H9 (cell line): ENCODE results near the gene UBA5. TPM values are rescaled to one million over a fixed set of nuclear protein-coding genes. Genes with fewer than 3 reads are reported as not detected.

Experiments
- DNase-seq: peaks from one replicate; pipeline ENCODE4 v3.0.0-alpha.2; 2017
- H2AFZ ChIP-seq: one replicate; pipeline ENCODE4 v1.6.1; 2013; ENCODE audit warnings: mild to moderate bottlenecking, low read length, control low read depth, moderate library complexity
- H2AK5ac ChIP-seq: 2 replicates; pipeline ENCODE4 v1.6.1; 2013; ENCODE audit warnings: low read length, control low read depth, mixed read lengths; ENCODE audit not compliant: insufficient read length
- H2BK120ac ChIP-seq: one replicate; pipeline ENCODE4 v1.6.1; 2013; ENCODE audit warnings: low read depth, mild to moderate bottlenecking, low read length, control low read depth, inconsistent platforms; ENCODE audit not compliant: poor library complexity, severe bottlenecking
- H2BK12ac ChIP-seq: 2 replicates; pipeline ENCODE4 v1.6.1; 2013; ENCODE audit warnings: low read length, control low read depth, mixed read lengths, low read depth; ENCODE audit not compliant: insufficient read length
- H2BK15ac ChIP-seq: 2 replicates; pipeline ENCODE4 v1.6.1; 2013; ENCODE audit warnings: low read depth, low read length, control low read depth
- H2BK20ac ChIP-seq: one replicate; pipeline ENCODE4 v1.6.1; 2013; ENCODE audit warnings: low read depth, mild to moderate bottlenecking, low read length, control low read depth, inconsistent platforms; ENCODE audit not compliant: poor library complexity, severe bottlenecking
- H2BK5ac ChIP-seq: 2 replicates; pipeline ENCODE4 v1.6.1; 2013; ENCODE audit warnings: low read length, control low read depth, mixed read lengths; ENCODE audit not compliant: insufficient read length
- H3K14ac ChIP-seq: 2 replicates; pipeline ENCODE4 v1.6.1; 2013; ENCODE audit warnings: low read length, control low read depth; ENCODE audit not compliant: insufficient read depth
- H3K18ac ChIP-seq: 2 replicates; pipeline ENCODE4 v1.6.1; 2013; ENCODE audit warnings: low read depth, mild to moderate bottlenecking, mixed read lengths, low read length, control low read depth; ENCODE audit not compliant: insufficient read length
- H3K23ac ChIP-seq: 2 replicates; pipeline ENCODE4 v1.6.1; 2013; ENCODE audit warnings: low read length, control low read depth, mixed read lengths, low read depth; ENCODE audit not compliant: insufficient read length
- H3K23me2 ChIP-seq: 2 replicates; pipeline ENCODE4 v1.6.1; 2013; ENCODE audit warnings: low read depth, mild to moderate bottlenecking, mixed read lengths, low read length, control low read depth; ENCODE audit not compliant: insufficient read length, poor library complexity, severe bottlenecking
- H3K27ac ChIP-seq: 2 replicates; pipeline ENCODE4 v1.5.1; 2013; ENCODE audit warnings: low read length, control low read depth, mixed read lengths, low read depth; ENCODE audit not compliant: insufficient read length
- H3K27me3 ChIP-seq: 2 replicates; pipeline ENCODE4 v1.6.1; 2013; ENCODE audit warnings: low read length, control low read depth, inconsistent platforms; ENCODE audit not compliant: insufficient read depth
- H3K4ac ChIP-seq: 2 replicates; pipeline ENCODE4 v1.6.1; 2013; ENCODE audit warnings: low read depth, mild to moderate bottlenecking, control low read depth, inconsistent platforms, low read length, moderate library complexity
- H3K4me1 ChIP-seq: 2 replicates; pipeline ENCODE4 v1.6.1; 2013; ENCODE audit warnings: low read length, control low read depth, inconsistent platforms; ENCODE audit not compliant: insufficient read depth
- H3K4me2 ChIP-seq: 2 replicates; pipeline ENCODE4 v1.6.1; 2013; ENCODE audit warnings: low read length, control low read depth, mixed read lengths; ENCODE audit not compliant: insufficient read length, insufficient read depth
- H3K56ac ChIP-seq: 2 replicates; pipeline ENCODE4 v1.6.1; 2013; ENCODE audit warnings: low read depth, mild to moderate bottlenecking, mixed read lengths, low read length, control low read depth; ENCODE audit not compliant: insufficient read length
- H3K79me1 ChIP-seq: 2 replicates; pipeline ENCODE4 v1.6.1; 2013; ENCODE audit warnings: low read depth, mild to moderate bottlenecking, moderate library complexity, low read length, control low read depth, inconsistent platforms; ENCODE audit not compliant: insufficient read depth, poor library complexity, severe bottlenecking
- H3K79me2 ChIP-seq: 2 replicates; pipeline ENCODE4 v1.6.1; 2013; ENCODE audit warnings: low read length, control low read depth, inconsistent platforms; ENCODE audit not compliant: insufficient read depth
- H3K9ac ChIP-seq: 2 replicates; pipeline ENCODE4 v1.6.1; 2013; ENCODE audit warnings: low read length, control low read depth, mixed read lengths; ENCODE audit not compliant: insufficient read length; ENCODE audit errors: extremely low read depth
- H3K9me3 ChIP-seq: one replicate; pipeline ENCODE4 v1.6.1; 2013; ENCODE audit warnings: low read depth, low read length, inconsistent platforms; ENCODE audit not compliant: control insufficient read depth
- H3T11ph ChIP-seq: one replicate; pipeline ENCODE4 v1.6.1; 2013; ENCODE audit warnings: mild to moderate bottlenecking, low read length, control low read depth, inconsistent platforms
- H4K20me1 ChIP-seq: one replicate; pipeline ENCODE4 v1.6.1; 2013; ENCODE audit not compliant: control insufficient read depth, insufficient read length, insufficient read depth
- H4K5ac ChIP-seq: 2 replicates; pipeline ENCODE4 v1.6.1; 2013; ENCODE audit warnings: low read depth, mild to moderate bottlenecking, mixed read lengths, low read length, control low read depth; ENCODE audit not compliant: insufficient read length
- H4K8ac ChIP-seq: replicated peaks from 2 replicates; pipeline ENCODE4 v1.6.1; 2013; ENCODE audit warnings: low read length, control low read depth, mixed read lengths, low read depth; ENCODE audit not compliant: insufficient read length
- H4K91ac ChIP-seq: 2 replicates; pipeline ENCODE4 v1.6.1; 2013; ENCODE audit warnings: low read depth, mild to moderate bottlenecking, moderate library complexity, mixed read lengths, low read length, control low read depth; ENCODE audit not compliant: insufficient read length
- H3K27ac Mint-ChIP-seq, 3 experiments: 2 replicates in 2 of 3; 3 replicates in 1 of 3; pipeline ENCODE4 v1.8.0; 2020 to 2021; ENCODE audit warnings: mixed read lengths in 3 of 3, mild to moderate bottlenecking in 1 of 3, moderate library complexity in 1 of 3
- H3K27me3 Mint-ChIP-seq: 2 replicates; pipeline ENCODE4 v1.8.0; 2021; ENCODE audit warnings: low read depth, mild to moderate bottlenecking, moderate library complexity, mixed read lengths
- H3K36me3 Mint-ChIP-seq, 3 experiments: 2 replicates in 2 of 3; 3 replicates in 1 of 3; pipeline ENCODE4 v1.8.0; 2020 to 2021; ENCODE audit warnings: low read depth in 3 of 3, mixed read lengths in 3 of 3; ENCODE audit not compliant: insufficient read depth in 1 of 3
- H3K4me1 Mint-ChIP-seq, 2 experiments: 2 replicates each; pipeline ENCODE4 v1.8.0; 2020; ENCODE audit warnings: mixed read lengths in 2 of 2
- H3K4me3 Mint-ChIP-seq, 2 experiments: 2 replicates in 1 of 2; 3 replicates in 1 of 2; pipeline ENCODE4 v1.8.0; 2020 to 2021; ENCODE audit warnings: mild to moderate bottlenecking in 2 of 2, mixed read lengths in 2 of 2, moderate library complexity in 1 of 2
- H3K9me3 Mint-ChIP-seq, 2 experiments: 2 replicates in 1 of 2; 3 replicates in 1 of 2; pipeline ENCODE4 v1.8.0; 2020; ENCODE audit warnings: mild to moderate bottlenecking in 2 of 2, mixed read lengths in 2 of 2, moderate library complexity in 1 of 2
- CTCF ChIP-seq: fragments of 200-600 bp; sonication (generic); conservative IDR thresholded peaks from 3 replicates; pipeline ENCODE4 v1.8.0; 2021; ENCODE audit warnings: antibody characterized with exemption, mild to moderate bottlenecking
- WGBS: extraction: QIAGEN DNeasy Blood & Tissue Kit; methylation state at CpG from one replicate; pipeline ENCODE4 v1.1.7; 2013; ENCODE audit warnings: missing lambda C conversion rate, low lambda C conversion rate, mixed read lengths; ENCODE audit not compliant: insufficient read length; ENCODE audit errors: extremely low coverage; 5-methylcytosine and 5-hydroxymethylcytosine counted together
- total RNA-seq: library from RNA; stranded (reverse); gene quantifications from 2 replicates; pipeline ENCODE4 v1.2.1, GENCODE V29; 2021

Gene UBA5
- total RNA-seq, 1 experiment from 2014 or later, result 37.7 TPM

GRCh38 chr3:132654190-132654589, 5.9 kb upstream of the UBA5 start:
- Mint-ChIP-seq H3K27me3 (no peaks in the 10 kb centered on the region), H3K4me3 (no peak overlapping the region), H3K4me1 (peaks cover 5% of the 10 kb centered on the region in 2 experiments), H3K36me3 (no peaks in the 10 kb centered on the region), H3K27ac (no peak overlapping the region), H3K9me3 (no peaks in the 10 kb centered on the region)
- Histone ChIP-seq H3K9ac (no peak overlapping the region), H4K91ac (no peak overlapping the region), H4K5ac (no peak overlapping the region), H2AFZ (no peak overlapping the region), H3K79me1 (no peaks in the 10 kb centered on the region), H2BK20ac (no peak overlapping the region), H3K79me2 (no peaks in the 10 kb centered on the region), H3K4me2 (no peak overlapping the region), H2BK12ac (no peak overlapping the region), H4K8ac (no peak overlapping the region), H3K23ac (no peak overlapping the region), H3K56ac (no peak overlapping the region), H3K27me3 (no peaks in the 10 kb centered on the region), H3K27ac (no peak overlapping the region), H3K4me1 (no peaks in the 10 kb centered on the region), H3K4ac (no peak overlapping the region), H3K18ac (no peak overlapping the region), H3K23me2 (peaks cover 2% of the 10 kb centered on the region), H2AK5ac (no peak overlapping the region), H4K20me1 (no peaks in the 10 kb centered on the region), H3K9me3 (no peaks in the 10 kb centered on the region), H2BK5ac (no peak overlapping the region), H2BK120ac (no peak overlapping the region), H3T11ph (no peak overlapping the region), H2BK15ac (no peak overlapping the region), H3K14ac (no peak overlapping the region)
- DNase-seq, result no peak
- no peak for TF ChIP-seq CTCF
- no CpG with 5 or more reads among the region's 2 CpGs for WGBS
